Glomerular visceral epithelial cell (primary cell): ENCODE results near the gene IGFBP6.

ENCODE experiments used
- DNase-seq: peaks from one replicate; pipeline ENCODE4 v3.0.0-alpha.2; 2016; ENCODE audit errors: extremely low spot score

Gene IGFBP6, protein sequence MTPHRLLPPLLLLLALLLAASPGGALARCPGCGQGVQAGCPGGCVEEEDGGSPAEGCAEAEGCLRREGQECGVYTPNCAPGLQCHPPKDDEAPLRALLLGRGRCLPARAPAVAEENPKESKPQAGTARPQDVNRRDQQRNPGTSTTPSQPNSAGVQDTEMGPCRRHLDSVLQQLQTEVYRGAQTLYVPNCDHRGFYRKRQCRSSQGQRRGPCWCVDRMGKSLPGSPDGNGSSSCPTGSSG

DNA sequence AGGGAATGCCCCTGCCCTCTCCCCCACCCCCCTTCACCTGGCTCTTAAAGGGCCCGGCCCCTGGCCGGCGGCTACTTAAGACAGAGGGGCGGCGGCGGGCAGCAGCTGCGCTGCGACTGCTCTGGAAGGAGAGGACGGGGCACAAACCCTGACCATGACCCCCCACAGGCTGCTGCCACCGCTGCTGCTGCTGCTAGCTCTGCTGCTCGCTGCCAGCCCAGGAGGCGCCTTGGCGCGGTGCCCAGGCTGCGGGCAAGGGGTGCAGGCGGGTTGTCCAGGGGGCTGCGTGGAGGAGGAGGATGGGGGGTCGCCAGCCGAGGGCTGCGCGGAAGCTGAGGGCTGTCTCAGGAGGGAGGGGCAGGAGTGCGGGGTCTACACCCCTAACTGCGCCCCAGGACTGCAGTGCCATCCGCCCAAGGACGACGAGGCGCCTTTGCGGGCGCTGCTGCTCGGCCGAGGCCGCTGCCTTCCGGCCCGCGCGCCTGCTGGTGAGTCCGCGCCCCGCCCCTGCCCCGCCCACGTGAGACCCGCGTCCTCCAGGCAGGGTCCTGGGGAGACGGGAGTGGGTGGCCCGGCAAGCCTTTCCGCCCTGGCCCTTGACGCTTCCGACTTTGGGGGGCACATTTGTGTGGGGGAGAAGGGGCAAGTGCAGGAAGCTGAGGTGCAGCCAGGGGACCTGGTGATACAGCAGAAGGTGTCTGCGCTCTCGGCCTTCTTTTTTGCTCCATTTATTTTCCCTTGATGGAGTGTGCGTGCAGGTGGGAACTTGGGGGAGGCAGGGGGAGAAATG, at the start of gene IGFBP6:
Gene IGFBP6 (plus strand): TSS at position 104 of the 790 bp plus-strand sequence. CDS start 51 bp downstream, at position 155.
- peak; percentile 67 for DNase-seq

DNA sequence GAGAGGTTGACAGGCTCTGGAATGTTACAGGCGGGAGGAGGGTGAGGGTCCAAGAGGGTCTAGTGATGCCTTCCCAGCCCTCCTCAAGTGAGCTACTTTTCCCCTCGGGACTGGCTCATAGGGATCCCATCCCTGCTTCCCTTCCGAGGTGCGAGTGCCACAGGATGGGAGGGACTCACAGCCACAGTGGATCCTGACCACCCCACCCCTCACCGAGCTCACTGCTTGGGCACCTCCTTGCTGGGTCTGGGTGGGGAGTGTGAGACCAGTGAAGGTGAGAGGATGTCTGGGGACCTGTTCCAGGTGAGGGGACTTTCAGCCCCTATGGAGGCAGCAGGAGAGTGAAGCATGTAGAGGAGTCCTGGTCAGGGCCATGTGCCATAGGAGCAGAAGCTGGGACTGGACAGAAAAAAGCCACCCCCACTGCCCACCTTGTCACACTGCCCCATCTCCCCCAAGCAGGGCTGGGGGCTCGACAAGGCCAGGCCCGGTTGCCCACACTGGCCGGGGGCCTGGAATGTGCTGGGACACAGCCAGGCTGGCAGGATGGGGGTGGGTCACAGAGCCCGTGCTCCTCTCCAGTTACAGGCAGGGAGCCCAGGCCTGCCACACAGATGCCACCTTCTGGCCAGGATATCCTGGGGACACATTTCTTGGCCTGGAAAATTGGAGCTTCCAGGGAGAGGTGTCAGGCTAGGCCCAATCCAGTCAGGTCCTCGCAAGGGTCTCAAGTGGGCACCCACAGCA, 49.3 kb upstream of the IGFBP6 start:
- peak; percentile 56 for DNase-seq

DNA sequence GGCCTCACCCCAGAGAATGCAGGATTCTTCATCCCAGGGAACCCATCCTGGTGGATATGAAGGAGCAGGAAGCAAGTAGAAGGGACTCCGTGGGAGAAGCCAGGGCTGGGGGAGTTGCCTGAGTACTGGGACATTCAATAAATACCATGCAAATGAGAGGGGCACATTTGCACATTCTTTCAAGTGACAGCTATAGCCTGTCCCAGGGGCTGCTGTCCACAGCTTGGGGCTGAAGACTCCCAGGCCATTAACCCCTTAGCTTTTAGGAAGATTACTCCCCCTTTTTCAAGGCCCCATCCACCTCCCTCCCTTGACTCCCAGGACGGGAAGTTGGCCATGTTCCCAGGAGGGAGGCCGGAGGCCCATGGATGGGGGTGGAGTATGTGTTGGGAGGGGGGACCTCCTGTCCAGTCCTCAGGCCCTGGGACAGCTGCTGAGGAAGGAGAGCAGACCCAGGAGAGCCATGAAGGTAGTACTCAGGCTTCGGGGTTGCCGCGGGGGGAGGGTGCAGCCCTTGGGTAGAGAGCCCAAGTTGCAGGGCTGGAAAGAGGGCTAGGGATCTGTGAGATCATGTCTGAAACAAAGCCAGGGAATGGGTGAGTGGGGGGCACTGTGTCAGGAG, 48.6 kb upstream of the IGFBP6 start:
- DNase-seq, result peak; percentile 52

DNA sequence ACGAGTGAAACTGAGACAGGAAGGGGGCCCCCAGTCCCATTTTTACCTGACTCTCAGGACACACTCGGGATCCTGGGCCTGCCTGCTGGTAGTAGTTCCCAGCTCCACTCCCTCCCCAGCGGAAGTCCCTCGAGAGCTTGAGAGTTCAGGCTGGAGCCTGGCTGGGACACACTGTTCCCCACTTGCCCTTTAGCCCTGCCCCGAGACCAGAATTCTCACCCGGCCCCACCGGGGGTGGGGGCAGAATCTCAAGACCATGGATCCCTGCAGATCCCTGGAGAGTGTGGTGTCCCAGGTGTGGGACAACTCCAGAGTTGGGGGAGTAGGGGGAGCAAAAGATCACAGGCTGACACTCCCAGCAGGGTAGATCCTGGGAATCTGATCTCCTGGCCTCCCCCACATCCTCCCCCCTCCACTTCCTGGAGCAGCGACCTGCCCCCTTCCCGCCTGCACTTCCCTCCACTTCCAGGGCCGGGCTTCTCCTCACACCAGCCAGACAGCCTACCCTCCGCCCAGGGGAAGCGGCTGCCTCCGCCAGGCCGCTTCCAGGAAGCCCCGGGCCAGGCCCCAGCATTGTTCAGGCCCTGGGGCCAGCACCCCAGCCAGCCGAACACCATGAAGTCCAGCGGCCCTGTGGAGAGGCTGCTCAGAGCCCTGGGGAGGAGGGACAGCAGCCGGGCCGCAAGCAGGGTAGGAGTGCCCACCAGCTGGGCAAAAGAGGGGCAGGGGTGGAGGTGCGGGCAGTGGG, 47.7 kb upstream of the IGFBP6 start, which contains the start of gene TNS2:
Gene TNS2 (plus strand): TSS at position 495 of the 748 bp plus-strand sequence. CDS start 121 bp downstream, at position 616.
- peak; percentile 57 for DNase-seq

DNA sequence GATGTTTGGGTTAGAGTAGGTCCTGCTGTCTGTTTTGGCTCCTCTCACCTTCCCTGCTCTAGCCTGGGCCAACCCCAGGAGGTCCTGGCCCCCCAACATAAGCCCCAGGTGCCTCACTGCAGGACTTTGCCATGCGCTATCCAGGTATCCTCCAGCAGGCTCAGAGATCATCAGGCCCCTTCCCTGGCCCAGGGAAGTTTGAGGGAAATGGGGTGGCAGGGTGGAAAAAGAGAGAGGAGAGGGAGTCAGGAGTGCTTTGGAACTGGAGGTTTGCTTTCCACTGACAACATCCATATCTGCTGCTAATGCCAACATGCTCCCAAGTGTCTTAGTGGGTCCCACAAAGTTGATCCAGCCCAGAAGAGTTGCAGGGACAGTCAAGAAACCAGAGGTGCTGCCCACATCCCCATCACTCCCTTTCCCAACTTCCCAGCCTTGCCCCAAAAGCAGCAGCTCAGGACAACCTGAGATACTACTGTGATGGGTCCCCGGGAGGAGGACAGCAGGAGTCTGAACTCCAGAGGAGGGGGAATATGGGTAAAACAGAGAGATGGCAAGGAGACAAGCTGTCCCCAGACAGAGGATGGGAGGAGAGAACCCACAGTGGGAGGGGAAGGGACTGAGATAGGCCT, 46.9 kb upstream of the IGFBP6 start:
- DNase-seq, result no peak

DNA sequence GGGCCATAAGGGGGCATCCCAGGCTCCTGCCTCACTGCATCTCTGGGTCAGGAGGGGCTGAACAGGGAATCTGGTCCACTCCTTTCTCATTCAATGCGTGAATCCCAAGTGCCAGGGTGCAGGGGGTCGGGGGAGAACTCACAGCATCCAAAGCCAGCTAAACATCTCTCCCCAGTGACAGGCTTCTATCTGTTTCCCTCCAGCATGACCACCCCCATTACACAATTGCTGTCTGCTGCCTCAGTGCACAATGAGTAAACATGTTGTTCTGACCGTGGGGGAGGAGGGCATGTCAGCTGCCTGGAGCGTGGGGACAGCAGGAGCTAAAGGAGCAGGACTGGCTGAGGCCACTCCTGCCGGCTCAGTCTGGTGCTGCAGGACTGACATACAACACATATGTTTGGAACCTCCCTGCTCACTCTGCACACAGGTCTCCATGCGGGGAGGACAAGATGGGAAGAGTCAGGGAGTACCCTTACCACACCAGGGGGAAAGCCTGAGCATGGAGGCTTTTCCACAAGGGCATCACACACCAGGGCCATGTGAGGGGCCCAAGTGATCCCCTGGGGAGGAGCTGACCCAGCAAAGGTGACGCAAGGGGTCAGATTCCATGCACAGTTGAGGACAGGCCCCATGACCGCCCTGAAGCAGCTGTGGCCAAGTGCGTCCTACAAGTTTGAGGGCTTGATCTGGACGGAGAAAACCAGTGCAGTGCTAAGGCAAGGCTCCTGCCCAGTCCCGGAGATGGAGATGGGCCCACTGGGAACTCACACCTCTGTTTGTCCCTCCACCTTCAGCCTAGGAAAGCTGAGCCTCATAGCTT, 46.2 kb upstream of the IGFBP6 start:
- DNase-seq, result peak; percentile 37

DNA sequence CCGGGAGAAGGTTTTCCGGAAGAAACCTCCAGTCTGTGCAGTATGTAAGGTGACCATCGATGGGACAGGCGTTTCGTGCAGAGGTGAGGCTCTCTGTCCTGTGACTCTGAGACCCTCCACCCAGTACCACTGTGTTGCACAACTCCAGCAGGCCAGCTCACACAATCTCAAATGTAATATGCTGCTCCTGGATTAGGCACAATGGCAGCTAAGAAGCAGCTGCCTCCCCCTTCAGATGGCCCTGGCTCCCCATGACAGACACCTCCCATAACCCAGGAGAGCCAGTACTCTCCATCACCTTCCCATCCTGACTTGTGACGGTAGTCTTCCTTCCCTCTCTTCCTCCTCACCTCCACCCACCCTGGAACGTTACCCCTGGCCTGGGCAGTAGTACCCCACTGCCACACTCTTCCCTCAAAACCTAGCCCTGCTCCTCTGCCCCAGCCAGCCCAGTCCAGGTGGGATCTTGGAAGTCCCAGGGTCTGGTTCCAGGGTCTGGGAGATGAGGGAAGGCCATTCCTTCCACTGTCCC, 45.5 kb upstream of the IGFBP6 start:
- DNase-seq, result no peak

DNA sequence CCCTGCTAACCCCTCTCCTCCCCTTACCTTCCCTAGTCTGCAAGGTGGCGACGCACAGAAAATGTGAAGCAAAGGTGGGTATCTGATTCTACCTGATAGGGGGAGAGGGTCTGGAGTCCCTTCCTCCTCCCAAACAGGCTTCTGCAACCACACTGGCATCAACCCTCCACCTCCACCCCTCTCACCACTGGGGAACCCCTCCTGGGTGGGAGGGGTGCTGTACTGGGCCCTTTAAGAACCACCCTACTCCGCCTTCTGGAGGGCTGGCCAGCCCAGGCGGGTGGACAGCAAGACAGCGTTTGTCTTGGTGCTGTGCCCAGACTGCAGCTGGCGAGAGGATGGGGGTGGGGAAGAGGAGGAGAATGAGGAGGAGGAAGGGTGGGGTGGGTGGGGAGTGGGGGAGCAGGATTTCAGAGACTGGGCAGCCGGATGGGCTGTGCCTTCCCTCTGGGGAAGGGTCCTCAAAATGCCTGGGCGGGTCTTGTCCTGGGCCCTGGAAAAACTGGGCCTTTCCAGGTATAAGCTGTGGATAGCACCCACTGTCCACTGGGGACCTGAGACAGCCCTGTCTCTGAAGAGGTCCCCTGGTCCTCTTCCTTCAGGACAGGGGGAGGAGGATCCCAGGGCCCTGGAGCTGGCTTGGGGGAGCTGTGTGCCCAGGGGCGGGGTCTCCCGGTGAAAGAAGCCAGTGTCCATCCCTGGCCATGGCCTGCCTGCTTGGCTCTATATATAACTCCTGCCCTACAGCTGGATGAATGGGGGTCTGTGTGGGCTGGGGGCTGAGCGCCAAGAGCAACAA, 44.8 kb upstream of the IGFBP6 start:
- peak; percentile 69 for DNase-seq

DNA sequence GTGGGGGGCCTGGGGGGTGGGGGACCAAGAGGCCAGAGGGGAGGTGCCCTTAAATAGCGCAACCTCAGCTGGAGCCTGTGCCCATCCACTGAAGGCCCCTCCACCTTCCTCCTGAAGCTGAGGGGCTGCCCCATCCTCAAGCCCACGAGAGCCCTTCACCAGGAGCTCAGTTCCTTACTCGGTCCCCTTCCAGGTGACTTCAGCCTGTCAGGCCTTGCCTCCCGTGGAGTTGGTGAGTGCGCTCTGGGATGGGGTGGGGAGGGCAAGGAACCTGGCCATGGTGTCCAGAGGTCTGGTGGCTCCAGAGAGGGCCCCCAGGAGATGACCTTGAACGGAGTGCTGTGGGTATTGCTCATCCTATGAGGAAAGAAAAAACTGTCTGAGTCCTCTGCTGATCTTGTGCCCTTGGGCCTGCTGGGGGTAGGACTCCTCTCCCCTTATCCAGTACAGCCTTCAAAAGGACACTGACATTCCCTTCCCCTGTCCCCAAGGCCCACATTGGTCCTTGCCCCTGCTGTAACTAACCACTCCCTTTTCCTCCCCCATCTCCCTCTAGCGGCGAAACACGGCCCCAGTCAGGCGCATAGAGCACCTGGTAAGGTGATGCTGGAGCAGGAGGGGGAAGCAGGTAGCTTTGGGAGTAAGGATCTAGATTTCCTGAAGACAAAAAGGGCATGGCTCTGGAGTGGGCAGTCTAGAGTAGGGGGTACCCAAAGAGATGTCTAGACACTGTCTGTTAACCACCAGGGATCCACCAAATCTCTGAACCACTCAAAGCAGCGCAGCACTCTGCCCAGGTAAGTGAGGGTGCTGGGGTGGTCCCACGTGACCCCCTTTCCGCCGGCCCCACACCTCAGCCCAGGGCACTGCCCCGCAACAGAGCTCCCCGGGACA, 44.0 kb upstream of the IGFBP6 start:
- peak; percentile 33 for DNase-seq

DNA sequence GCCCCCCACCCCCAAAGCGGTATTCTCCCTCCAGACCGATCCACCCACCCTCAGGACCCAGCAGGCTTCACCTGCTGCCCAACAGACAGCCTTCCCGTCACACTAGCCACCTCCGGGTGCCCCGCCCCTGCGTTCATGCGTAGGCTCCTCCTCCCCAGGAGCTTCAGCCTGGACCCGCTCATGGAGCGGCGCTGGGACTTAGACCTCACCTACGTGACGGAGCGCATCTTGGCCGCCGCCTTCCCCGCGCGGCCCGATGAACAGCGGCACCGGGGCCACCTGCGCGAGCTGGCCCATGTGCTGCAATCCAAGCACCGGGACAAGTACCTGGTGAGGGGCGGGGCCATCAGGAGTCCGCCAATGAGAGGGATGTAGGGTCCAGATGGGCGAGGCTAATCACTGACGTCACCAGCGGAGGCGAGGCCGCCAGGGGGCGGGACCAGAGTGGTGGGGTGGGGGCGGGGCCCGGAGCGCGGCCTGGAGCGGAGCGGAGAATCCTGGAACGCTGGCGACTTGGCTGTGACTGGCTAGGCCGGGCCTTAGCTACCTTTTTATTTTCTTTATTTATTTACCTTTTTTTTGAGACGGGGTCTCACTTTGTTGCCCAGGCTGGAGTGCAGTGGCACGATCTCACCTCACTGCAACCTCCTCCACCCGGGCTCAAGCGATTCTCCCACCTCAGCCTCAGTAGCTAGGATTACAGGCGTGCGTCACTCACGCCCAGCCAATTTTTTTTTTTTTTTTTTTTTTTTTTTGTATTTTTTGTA, 43.2 kb upstream of the IGFBP6 start:
- DNase-seq, result peak; percentile 88

DNA sequence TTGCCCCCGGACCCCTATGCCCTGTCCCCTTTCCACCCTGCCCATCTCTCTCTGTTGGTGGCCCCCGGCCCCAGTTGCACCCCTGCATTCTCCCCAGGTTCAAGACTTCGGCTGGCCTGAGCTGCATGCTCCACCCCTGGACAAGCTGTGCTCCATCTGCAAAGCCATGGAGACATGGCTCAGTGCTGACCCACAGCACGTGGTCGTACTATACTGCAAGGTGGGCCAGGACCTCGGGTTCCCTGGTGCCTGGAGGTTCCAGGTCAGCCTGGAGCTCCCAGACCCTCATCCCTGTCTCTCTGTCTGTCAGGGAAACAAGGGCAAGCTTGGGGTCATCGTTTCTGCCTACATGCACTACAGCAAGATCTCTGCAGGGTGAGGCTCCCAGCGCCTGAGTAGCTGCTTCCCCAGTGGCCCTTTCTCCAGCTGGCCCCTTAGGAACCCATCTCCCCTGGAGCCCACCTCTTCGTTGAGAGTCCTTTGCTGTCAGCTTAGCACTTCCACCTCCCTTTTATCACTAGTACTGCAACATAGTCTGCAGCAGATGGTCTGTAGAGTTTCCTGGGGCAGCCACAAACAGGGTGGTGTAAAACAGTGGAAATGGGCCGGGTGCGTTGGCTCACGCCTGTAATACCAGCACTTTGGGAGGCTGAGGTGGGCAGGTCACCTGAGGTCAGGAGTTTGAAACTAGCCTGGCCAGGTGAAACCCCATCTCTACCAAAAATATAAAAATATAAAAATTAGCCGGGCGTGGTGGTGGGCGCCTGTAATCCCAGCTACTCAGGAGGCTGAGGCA, 41.8 kb upstream of the IGFBP6 start:
- no peak for DNase-seq

DNA sequence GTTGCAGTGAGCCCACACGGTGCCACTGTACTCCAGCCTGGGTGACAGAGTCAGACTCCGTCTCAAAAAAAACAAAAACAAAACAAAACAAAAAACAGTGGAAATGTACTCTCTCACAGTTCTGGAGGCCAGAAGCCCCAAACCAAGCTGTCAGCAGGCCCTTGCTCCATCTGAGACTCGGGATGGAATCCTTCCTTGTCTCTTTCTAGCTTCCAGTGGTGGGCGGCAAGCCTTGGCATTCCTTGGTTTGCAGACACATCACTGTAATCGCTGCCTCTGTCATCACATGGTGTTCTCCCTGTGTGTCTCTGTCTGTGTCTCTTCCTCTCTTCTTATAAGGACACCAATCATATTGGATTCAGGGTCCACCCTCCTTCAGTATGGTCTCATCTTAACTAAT, 41.2 kb upstream of the IGFBP6 start:
- DNase-seq, result no peak

DNA sequence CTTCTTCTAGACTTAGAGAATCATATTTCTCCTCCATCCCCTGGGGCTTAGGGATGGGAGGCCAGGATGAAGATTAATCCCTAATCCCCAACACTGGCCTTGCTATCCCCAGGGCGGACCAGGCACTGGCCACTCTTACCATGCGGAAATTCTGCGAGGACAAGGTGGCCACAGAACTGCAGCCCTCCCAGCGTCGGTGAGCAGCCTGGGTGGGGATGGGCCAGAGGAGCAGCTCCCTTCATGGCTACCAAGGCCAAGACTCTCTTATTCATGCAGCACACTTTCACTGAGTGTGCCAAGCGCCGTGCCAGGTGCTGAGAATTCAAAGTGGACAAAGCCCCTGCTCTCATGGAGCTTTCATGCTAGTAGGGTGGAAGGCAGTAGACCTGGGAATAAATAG, 40.6 kb upstream of the IGFBP6 start:
- no peak for DNase-seq

DNA sequence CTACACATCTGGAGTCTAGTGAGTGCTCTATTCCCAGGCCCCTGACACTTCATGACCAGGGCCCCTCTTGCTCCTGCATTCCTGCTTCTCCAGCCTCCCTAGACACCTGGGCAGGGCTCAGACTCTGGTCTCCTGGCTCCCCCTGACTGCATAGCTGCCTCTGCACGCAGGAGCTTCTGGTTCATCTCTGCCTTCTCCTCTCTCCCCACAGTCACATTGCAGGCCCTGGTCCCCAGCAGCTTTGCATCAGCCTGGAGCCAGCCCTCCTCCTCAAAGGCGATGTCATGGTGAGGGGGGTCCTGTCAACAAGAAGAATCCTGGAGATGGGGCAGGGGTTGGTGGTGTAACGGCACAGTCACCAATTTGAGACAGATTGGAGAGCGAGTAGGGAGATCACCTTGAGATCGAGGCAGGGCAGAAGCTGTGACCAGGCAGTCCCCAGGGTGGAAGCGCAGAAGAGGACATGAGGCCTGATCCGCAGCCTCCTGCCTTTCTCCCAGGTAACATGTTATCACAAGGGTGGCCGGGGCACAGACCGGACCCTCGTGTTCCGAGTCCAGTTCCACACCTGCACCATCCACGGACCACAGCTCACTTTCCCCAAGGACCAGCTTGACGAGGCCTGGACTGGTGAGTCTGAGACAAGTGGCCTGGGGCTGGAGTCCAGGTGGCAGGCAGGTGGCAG, 39.5 kb upstream of the IGFBP6 start:
- no peak for DNase-seq

DNA sequence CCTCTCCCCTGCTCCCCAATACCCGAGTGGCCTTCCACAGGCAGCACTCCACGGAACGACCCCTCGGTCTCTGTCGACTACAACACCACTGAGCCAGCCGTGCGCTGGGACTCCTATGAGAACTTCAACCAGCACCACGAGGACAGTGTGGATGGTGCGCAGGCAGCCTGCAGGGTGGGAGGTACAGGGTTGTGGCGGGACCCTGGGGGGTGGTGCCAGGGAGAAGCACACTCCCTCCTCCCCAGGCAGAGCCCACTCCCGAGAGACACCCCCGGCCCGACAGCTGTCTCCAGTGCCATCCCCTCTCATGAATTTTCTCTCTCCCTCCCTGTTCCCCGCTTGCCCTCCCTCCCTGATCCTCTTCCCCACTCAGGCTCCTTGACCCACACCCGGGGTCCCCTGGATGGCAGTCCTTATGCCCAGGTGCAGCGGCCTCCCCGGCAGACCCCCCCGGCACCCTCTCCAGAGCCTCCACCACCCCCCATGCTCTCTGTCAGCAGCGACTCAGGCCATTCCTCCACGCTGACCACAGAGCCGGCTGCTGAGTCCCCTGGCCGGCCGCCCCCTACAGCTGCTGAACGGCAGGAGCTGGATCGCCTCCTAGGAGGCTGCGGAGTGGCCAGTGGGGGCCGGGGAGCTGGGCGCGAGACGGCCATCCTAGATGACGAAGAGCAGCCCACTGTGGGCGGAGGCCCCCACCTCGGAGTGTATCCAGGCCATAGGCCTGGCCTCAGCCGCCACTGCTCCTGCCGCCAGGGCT, 38.6 kb upstream of the IGFBP6 start:
- no peak for DNase-seq
